Thyroid gland (tissue), 4 donors: ENCODE data around the gene CCL17.

Experiments used
- POLR2A ChIP-seq, 2 donors: fragments of 450-650 bp; IDR thresholded peaks; one replicate each; pipeline ENCODE4 v1.6.1; 2017; ENCODE audit warnings: antibody characterized with exemption in 2 of 2, mild to moderate bottlenecking in 2 of 2, moderate library complexity in 1 of 2
- TF ChIP-seq, protein P1 (sequence below), 6 experiments: fragments of 200-600 bp in 3 of 6; fragments of 450-650 bp in 3 of 6; sonication (generic) in 3 of 6; IDR thresholded peaks; one replicate each; pipeline ENCODE4 v1.5.1; 2016 to 2019; ENCODE audit warnings: antibody characterized with exemption in 6 of 6, mild to moderate bottlenecking in 2 of 6, inconsistent platforms in 1 of 6, moderate library complexity in 1 of 6

DNA sequence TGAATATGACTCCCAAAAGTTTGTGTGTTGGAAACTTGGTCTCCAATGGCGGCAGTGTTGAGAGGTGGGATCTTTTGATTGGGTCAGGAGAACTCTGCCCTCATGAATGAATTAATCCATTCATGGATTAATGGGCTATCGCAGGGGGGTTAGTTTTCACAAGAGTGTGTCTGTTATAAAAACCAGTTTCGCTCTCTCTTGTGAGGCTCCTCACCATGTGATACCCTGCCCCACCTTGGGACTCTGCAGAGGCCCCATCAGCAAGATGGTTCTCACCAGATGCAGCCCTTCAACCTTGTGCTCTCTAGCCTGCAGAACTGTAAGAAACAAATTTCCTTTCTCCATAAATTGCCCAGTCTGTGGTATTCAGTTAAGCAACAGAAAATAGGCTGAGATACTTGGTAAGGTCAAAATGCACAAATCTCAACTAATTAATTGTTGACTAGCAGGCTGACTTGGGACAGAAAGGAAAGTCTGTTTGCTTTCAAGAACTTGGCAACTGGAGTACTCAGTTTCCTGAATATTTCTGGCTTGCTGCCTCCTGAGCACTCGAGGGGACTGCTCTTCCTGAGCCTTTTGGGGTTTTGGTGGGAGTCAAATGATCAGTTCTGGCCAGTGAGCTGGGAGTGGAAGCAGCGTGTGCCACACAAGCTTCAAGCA, 13.8 kb upstream of the CCL17 start:
- TF ChIP-seq, protein P1, sequence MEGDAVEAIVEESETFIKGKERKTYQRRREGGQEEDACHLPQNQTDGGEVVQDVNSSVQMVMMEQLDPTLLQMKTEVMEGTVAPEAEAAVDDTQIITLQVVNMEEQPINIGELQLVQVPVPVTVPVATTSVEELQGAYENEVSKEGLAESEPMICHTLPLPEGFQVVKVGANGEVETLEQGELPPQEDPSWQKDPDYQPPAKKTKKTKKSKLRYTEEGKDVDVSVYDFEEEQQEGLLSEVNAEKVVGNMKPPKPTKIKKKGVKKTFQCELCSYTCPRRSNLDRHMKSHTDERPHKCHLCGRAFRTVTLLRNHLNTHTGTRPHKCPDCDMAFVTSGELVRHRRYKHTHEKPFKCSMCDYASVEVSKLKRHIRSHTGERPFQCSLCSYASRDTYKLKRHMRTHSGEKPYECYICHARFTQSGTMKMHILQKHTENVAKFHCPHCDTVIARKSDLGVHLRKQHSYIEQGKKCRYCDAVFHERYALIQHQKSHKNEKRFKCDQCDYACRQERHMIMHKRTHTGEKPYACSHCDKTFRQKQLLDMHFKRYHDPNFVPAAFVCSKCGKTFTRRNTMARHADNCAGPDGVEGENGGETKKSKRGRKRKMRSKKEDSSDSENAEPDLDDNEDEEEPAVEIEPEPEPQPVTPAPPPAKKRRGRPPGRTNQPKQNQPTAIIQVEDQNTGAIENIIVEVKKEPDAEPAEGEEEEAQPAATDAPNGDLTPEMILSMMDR (IDR thresholded peaks at IDR 0.05) = no peak
- no peak for TF ChIP-seq POLR2A (IDR thresholded peaks at IDR 0.05)
